Raji (cell line): ENCODE data around the gene KCNIP4.

Source experiments
- POLR2A ChIP-seq: IDR thresholded peaks from 2 replicates; pipeline ENCODE4 v1.6.1; 2011; ENCODE audit warnings: low read depth, low read length, control low read depth; ENCODE audit not compliant: insufficient read depth

The KCNIP4 gene

DNA sequence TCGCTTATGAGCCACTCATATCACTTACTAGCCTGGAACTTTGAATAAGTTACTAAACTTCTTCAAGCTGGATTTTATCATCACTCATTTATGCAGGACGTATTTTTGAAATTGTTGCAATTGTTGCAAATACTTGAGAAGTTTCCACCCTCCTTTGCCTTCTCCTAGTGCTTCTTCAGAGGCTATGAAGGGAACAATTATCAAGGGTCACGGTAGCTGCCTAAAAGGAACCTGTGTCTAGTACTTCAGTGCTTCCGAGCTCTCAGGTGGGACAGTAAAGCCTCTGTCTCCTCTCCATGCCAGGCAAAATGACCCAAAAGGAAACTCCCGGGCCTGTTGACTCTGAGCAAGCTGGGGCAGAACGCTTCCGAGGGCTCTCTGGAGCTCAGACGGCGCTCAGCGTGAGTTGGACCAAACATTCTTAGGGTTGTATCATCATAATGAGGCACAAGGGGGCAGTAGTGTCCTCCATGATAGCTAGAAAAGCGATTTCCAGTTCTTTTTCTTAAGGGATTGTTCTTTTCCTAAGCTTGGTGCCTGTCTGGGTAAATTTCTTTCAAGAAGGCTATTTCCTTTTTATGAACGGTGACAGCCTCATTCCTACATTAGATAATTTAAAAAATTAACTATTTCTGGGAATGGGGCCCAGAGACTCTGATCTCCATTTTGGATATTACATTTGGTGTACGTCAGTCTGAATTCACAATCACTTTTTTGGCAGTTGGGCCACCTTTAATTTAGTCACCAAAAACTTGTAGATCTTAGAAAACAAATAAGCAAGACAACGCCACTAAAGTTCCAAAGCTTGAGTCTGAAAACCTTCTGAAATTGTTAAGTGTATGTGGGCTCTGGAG, 1175.2 kb downstream of the KCNIP4 start:
- TF ChIP-seq POLR2A, result no peak

DNA sequence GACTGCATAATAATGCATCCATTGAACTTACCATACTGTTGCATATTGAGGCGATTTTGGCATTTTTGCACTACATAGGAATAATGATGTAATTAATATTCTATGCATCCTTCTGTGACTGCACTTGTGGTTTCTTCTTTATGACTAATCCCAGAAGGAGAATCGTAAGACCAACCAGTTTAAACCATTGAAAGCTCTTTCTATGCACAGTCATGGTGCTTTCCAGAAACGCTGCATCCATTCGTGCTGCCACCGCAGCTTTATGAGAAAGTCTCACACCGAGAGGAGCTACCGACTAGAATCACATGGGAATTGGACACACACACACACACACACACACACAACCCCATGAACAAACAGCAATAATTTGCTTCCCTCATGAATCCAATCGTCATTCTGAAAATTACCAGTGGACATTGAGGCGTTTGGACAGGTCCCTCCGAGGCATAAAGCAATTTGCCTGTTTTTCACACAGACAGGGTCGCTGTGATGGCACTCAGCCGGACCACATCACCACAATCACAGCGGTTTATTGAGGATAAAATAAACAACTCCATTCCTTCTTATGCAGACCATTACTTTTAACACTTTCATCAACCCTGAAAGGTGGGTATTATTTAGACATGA, 1184.1 kb downstream of the KCNIP4 start:
- TF ChIP-seq POLR2A, result no peak

DNA sequence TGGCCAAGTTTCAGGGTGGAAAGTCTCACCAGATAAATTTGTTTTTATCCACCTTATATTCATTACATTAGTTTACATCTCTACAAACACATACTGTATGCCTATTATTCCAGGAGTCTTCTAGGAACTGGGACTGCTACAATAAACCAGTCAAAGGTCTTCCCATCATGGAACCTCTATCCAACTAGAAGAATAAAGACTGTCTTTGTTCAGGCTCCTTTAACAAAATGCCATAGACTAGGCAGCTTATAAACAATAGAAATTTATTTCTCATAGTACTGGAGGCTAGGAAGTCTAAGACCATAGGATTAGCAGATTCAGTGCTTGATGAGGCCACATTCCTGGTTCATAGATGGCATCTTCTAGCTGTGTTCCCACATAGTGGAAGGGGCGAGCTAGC, 1186.7 kb downstream of the KCNIP4 start:
- no peak for TF ChIP-seq POLR2A

DNA sequence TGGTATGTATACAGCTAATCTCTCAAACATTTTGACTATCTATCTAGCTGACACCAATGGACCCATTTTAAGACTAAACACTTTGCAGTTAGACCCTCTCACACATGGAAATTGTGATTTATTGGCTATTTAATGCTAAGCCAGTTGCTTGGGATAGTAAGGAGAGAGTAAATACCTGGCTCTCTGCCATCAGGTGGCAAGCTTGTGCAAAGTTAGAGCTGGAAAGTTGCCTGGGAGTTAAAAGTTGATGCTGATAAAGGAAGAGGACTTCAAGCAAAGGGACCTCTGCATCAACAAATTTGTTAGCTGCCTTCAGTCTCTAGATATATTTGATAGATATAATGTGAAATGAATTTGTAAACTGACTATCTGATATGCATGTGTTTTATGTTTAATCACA, 1187.2 kb downstream of the KCNIP4 start:
- no peak for TF ChIP-seq POLR2A

DNA sequence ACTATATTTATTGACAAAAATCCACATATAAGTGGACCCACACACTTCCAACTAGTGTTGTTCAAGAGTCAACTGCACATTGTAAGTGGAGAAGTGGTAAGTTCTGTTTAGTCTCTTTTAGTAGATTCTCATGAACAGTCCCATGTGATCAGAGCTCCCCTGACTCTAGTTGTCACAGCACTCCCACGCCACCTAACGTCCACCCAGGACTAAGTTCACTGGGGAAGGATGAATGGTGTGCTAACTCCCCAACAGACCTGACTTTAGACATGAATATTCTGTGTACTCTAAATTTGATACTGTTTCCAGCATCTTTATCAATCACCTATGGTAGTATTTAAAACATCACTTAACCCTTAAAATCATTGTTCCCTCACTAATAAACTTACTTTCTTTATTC, 1188.5 kb downstream of the KCNIP4 start:
- no peak for TF ChIP-seq POLR2A

DNA sequence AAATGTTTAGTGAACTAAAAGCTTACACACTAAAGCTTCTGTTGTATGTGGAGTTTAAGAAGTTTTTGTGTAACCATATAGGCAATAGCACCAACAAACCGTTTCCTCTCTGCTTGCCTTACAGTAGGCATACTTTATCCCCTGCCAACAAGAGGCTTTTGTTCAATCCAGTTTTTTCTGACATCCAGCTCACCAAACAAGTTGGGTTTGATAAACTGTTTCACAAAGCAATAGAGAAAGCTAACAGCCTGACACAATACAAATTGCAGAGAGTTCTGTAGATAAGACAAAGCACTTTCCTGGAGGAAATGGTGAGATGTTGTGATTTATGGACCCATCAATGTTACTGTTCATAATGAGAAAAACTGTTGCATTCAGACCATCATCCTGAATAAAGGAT, 1194.5 kb downstream of the KCNIP4 start:
- no peak for TF ChIP-seq POLR2A

DNA sequence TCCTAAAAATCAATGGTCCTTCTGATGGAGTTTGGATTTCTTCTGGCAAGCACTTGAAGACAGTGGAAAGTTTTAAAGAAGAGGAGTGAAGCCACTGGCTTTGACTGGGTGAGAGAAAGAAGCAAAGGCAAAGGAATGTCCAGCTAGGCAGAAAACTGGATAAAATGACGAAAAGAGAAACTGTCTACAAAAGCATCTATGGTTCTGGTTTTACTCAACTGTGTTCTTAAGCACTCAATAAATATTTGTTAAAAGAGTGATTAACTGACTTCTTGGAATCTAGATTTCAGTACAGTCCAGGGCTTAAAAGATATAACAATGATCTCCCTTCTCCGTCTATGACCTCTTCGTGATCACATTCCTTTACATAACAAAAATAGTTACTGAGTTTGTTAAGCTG, 1195.9 kb downstream of the KCNIP4 start:
- no peak for TF ChIP-seq POLR2A

DNA sequence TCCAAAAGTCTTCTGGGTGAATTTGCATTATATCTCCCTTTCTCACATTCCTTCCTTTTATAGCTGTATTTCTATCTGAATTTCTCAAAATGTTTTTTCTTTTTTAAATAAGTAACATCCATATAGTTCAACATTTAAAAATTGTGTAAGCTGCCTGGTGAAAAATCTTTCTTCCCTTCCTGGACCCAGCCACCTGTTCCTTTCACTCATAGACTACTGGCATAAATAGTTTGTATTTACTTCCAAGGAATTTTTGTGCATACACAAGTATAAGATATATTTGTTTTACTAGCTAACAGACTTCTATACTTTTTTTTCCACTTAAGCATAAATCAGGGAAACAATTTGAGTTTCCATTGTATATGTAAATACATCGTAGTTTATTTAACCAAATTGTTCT, 1212.6 kb downstream of the KCNIP4 start:
- no peak for TF ChIP-seq POLR2A

DNA sequence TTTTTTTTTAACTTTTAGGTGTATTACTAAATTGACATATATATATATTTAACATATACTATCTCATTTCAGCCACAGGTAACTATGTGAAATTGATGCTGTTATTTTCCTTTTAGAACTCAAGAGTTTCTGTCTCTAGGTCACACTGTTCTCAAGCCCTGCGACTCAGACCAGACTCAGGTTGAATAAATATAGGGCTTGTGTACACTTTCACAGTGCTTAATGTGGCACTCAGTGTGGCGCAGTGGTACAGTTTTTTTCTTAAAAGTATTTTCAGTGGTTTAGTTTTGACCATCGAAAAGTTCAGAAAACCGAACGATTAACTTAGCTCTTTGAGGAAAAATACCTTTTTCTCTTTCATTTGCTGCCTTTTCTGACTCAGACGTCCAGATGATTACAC, 1223.7 kb downstream of the KCNIP4 start:
- TF ChIP-seq POLR2A, result no peak

DNA sequence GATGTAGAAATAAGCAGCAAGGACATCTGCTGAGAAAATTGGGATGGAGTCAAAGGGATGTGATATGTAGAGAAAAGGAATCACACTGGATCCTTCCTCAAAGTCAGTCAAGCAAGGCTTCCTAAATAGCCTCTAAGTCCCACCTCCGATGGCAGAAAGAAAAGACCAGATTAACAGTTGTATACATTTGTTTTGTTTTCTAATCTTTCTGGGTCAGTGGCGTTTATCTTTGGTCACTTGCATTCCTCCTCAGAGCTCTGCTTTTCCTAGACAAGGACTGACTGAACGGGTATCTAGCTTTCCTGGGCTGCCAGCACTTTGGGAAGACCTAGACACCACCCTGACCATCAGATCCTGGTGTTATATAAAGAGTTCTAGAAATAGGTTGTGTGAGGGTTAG, 1225.1 kb downstream of the KCNIP4 start:
- TF ChIP-seq POLR2A, result no peak

DNA sequence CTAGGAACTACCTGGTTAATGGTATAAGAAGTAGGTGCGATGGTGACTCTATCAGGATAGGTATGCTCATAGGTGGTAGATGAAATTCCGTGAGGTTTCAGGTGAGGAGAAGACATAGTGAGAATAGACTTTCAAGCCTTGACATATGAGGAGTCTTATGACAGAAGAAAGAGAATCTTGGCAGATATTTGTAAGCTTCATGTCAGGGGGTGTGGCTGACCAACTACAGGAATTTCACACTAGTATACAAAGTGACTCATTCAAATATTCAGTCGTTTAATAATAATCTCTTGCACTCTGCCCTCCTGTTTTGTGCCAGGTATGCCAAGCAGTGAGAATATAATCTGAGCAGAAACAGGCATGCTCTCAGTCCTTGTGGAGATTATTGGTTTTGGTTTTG, 1225.6 kb downstream of the KCNIP4 start:
- TF ChIP-seq POLR2A, result no peak

DNA sequence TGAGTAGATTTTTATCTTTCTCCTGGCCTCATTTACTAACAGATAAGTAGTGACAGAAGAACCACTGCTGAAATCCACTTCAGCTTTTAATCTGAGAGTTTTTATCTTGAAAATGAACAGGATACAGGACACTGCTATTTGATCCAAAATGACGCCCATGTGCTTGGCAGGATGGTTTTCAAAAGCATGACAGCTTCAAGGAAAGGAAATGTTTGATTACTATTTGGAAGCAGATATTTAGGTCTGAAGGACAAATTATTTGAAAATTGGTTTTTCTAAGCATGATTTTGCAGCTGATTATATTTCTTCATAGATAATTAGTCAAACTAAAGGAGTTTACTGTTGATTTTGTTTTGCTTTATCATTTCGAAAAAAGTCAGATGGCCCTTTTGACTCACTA, 1237.2 kb downstream of the KCNIP4 start:
- TF ChIP-seq POLR2A, result no peak

DNA sequence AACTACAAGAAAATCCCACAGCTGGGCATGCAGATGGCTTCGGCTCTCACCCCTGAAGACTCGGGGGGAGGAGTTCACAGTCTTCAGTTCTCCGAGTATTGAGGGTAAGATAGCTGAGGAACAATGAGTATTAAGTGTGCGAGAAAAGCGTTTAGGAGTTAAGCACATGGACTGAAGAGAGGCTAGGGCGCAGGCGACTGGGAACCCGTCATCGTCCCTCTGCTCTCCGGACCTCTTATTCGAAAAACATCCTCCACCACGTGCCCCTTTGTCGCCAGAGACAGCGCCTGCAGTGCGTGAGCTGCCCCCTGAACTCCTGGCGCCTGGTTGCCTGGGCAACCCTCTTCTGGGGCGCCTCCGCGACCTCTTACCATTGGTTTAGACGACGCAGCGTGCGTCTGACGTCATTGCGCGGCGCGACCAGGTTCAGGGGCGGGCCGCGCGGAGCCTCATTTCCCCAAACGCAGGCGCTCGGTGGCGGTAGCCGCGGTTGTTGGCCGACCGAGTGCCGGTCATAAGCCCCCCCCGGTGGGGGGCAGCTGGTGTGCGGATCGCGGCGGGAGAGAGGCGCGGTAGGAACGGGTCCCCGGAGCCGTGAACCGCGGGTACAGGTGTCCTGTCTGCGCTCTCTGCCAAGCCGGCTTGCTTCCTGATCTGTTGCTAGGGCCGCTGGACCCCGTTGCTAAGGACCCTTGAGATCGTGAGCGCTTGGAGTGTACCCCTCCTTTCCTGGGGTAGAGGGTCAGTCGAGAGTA, 1248.4 kb downstream of the KCNIP4 start, which contains the start of gene PACRGL:
Gene PACRGL (plus strand): TSS at position 452 of the 755 bp plus-strand sequence. CDS start 4,024 bp downstream, outside the sequence.
- TF ChIP-seq POLR2A, result peak; percentile 86

DNA sequence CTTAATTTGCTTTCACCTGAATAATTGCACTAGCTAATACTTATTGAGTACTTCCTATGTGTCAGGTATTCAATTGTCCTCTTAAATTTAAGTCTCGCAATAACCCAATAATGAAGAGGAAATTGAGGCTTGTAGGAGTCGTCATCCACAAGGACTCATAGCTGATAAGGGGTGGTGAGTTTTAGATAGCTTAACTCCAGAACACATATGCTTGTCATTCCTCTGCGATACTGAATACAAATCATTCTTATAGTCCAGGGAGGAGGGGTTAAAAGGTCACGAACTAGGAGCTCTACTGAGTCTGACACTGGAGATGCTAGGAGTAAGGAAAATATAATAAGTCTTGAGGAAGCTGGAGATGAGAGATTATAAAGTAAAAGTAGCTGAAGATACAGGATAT, 1249.8 kb downstream of the KCNIP4 start:
- TF ChIP-seq POLR2A, result no peak

DNA sequence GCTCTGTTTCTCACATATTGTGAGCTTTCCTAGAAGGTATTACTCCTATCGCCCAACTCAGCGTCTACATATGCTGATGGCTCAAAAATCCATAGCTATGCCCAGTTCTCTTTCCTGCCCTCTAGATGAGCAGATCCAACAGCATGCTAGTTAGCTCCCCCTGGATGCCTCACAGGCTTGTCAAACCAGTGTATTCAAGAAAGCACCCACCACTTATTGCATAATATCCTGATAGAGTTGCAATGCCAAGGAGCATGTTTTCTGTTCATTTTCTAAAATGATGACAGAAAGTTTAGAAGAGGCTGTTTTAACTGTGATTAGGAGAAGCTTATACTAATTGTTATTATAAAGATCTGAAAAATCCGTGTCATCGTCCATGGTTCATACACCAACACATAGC, 1250.2 kb downstream of the KCNIP4 start:
- TF ChIP-seq POLR2A, result no peak

DNA sequence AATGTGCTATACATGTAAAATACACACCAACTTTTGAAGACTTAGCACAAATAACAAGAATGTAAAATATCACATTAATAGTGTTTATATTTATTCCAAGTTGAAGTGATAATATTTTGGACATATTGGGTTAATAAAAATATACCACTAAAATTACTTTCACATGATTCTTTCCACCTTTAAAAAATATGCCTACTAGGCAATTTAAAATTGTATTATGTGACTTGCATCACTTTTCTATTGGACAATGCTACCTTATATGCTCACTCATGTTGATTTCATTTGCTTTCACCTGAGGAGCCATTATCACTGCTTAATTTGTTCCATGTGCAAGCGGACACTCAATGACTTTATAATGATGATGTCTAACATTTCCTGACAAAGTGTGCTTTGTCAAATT, 1251.8 kb downstream of the KCNIP4 start:
- TF ChIP-seq POLR2A, result no peak
